ENCODE data around the gene PKIB. TPM values are rescaled to one million over a fixed set of nuclear protein-coding genes. Genes with fewer than 3 reads are reported as not detected.

Gene PKIB
- total RNA-seq, 2 donors from 2014 or later: 46.0 to 56.1 TPM

DNA sequence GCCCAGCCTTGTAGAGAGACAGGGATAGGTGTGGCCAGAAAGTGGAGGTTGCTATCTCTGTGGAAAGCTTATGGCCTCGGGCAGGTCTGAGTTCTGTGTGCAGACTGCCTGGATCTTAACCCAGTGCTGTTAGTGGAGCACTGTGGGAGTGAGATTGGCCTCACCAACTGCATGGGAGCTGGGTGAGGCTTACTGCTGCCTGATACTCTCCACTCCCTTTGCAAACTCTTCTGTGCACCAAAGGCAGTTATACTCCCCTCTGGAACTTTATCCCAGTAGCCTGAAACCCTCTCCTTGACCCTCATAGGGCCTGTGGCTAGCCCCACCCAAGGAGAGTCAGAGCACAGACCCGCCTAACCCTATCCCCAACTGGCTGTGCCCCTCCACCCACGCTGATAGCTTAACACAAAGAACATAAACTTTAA, 41.4 kb upstream of the PKIB start:
- Histone ChIP-seq H3K4me1 (ENCODE audit: control insufficient read depth, insufficient read depth, low read length) (peaks cover 6% of the 10 kb centered on the region), H3K27me3 (ENCODE audit: control insufficient read depth, insufficient read depth, low read length, poor library complexity, severe bottlenecking) (no peaks in the 10 kb centered on the region), H3K9me3 (ENCODE audit: control insufficient read depth, low read length) (peaks cover 22% of the 10 kb centered on the region), H3K4me3 (ENCODE audit: low read length) (no peak overlapping the region), H3K27ac (ENCODE audit: low read depth, low read length) (no peak overlapping the region), H3K9ac (ENCODE audit: extremely low read depth, low read length, poor library complexity, severe bottlenecking) (no peak overlapping the region), H3K36me3 (ENCODE audit: control insufficient read depth, insufficient read depth, low read length) (no peaks in the 10 kb centered on the region)
- TF ChIP-seq, protein P1, sequence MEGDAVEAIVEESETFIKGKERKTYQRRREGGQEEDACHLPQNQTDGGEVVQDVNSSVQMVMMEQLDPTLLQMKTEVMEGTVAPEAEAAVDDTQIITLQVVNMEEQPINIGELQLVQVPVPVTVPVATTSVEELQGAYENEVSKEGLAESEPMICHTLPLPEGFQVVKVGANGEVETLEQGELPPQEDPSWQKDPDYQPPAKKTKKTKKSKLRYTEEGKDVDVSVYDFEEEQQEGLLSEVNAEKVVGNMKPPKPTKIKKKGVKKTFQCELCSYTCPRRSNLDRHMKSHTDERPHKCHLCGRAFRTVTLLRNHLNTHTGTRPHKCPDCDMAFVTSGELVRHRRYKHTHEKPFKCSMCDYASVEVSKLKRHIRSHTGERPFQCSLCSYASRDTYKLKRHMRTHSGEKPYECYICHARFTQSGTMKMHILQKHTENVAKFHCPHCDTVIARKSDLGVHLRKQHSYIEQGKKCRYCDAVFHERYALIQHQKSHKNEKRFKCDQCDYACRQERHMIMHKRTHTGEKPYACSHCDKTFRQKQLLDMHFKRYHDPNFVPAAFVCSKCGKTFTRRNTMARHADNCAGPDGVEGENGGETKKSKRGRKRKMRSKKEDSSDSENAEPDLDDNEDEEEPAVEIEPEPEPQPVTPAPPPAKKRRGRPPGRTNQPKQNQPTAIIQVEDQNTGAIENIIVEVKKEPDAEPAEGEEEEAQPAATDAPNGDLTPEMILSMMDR (conservative IDR thresholded peaks at IDR 0.05): no peak
- no peak overlapping the region for H3K4me3 Mint-ChIP-seq
- 96% methylated on average over 3 of the region's 3 CpGs; no CpG with 5 or more reads in 1 of the 2 experiments for WGBS, 2 experiments (ENCODE audit: insufficient coverage in 1 of 2, insufficient read length in 1 of 2)
- H3K27me3 Mint-ChIP-seq (ENCODE audit: insufficient read depth): no peaks in the 10 kb centered on the region
- DNase-seq: no peak
- peaks cover 38% of the 10 kb centered on the region for H3K36me3 Mint-ChIP-seq (ENCODE audit: low read depth)
- H3K9me3 Mint-ChIP-seq: peaks cover 39% of the 10 kb centered on the region
- no peak overlapping the region for H3K27ac Mint-ChIP-seq
- peaks cover under 1% of the 10 kb centered on the region for H3K4me1 Mint-ChIP-seq

DNA sequence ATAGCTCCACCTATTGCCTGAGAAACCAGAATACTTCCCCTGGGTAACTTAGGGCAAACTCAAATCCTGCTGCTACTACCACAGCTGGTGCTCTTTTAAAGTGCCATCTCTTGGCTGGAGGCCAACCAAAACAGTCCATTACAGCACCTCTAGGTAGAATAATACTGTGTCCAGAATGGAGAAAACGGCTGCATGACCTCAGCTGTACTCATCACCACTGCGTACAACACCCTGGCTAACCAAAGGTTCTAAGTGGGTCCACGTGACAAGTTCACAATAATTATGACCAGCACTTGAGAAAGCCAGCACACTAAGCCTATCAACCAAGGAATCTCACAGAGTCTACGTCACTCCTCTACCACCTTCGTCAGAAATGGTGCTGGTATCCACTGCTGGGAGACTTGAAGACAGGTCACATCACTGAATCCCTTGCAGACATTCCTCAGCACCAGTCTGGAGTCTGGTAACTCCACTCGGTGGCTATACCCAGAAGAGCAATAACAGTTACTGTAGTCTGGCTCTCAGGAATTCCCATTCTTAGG, 40.9 kb upstream of the PKIB start:
- H3K36me3 ChIP-seq (ENCODE audit: control insufficient read depth, insufficient read depth, low read length): no peaks in the 10 kb centered on the region
- TF ChIP-seq, protein P1 (conservative IDR thresholded peaks at IDR 0.05): no peak
- H3K9me3 Mint-ChIP-seq: peaks cover 44% of the 10 kb centered on the region
- H3K4me3 Mint-ChIP-seq: no peak overlapping the region
- no peak overlapping the region for H3K27ac Mint-ChIP-seq
- peaks cover 27% of the 10 kb centered on the region for H3K9me3 ChIP-seq (ENCODE audit: control insufficient read depth, low read length)
- no peak overlapping the region for H3K4me3 ChIP-seq (ENCODE audit: low read length)
- no peak overlapping the region for H3K9ac ChIP-seq (ENCODE audit: extremely low read depth, low read length, poor library complexity, severe bottlenecking)
- H3K4me1 Mint-ChIP-seq: no peaks in the 10 kb centered on the region
- DNase-seq: no peak
- WGBS, 2 experiments (ENCODE audit: insufficient coverage in 1 of 2, insufficient read length in 1 of 2): 92 to 94% methylated on average over 4 to 6 of the region's 6 CpGs
- H3K4me1 ChIP-seq (ENCODE audit: control insufficient read depth, insufficient read depth, low read length): peaks cover 6% of the 10 kb centered on the region
- no peaks in the 10 kb centered on the region for H3K27me3 Mint-ChIP-seq (ENCODE audit: insufficient read depth)
- no peak overlapping the region for H3K27ac ChIP-seq (ENCODE audit: low read depth, low read length)
- peaks cover 39% of the 10 kb centered on the region for H3K36me3 Mint-ChIP-seq (ENCODE audit: low read depth)
- no peaks in the 10 kb centered on the region for H3K27me3 ChIP-seq (ENCODE audit: control insufficient read depth, insufficient read depth, low read length, poor library complexity, severe bottlenecking)

DNA sequence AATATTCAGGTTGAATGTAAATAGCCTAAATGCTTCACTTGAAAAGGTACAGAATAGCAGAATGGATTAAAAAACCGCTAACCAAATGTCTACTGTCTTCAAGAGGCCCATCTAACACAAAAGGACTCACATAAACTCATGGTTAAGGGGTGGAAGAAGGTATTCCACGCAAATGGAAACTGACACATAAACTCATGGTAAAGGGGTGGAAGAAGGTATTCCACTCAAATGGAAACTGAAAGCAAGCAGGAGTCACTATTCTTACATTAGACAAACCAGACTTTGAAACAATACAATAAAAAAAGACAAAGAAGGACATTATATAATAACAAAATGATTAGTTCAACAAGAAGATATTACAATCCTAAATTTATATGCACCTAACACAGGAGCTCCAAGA, 38.3 kb upstream of the PKIB start:
- Mint-ChIP-seq H3K36me3 (ENCODE audit: low read depth) (peaks cover 54% of the 10 kb centered on the region), H3K9me3 (peaks cover 66% of the 10 kb centered on the region), H3K27me3 (ENCODE audit: insufficient read depth) (no peaks in the 10 kb centered on the region), H3K4me3 (no peak overlapping the region), H3K4me1 (no peaks in the 10 kb centered on the region), H3K27ac (no peak overlapping the region)
- WGBS, 2 experiments (ENCODE audit: insufficient coverage in 1 of 2, insufficient read length in 1 of 2): 100% methylated on average over 2 of the region's 2 CpGs; no CpG with 5 or more reads in 1 of the 2 experiments
- Histone ChIP-seq H3K9ac (ENCODE audit: extremely low read depth, low read length, poor library complexity, severe bottlenecking) (no peak overlapping the region), H3K36me3 (ENCODE audit: control insufficient read depth, insufficient read depth, low read length) (no peaks in the 10 kb centered on the region), H3K27me3 (ENCODE audit: control insufficient read depth, insufficient read depth, low read length, poor library complexity, severe bottlenecking) (no peaks in the 10 kb centered on the region), H3K4me1 (ENCODE audit: control insufficient read depth, insufficient read depth, low read length) (peaks cover 6% of the 10 kb centered on the region), H3K4me3 (ENCODE audit: low read length) (peak overlapping the region; percentile 14), H3K27ac (ENCODE audit: low read depth, low read length) (no peak overlapping the region), H3K9me3 (ENCODE audit: control insufficient read depth, low read length) (peaks cover 41% of the 10 kb centered on the region)
- DNase-seq: no peak
- TF ChIP-seq, protein P1 (conservative IDR thresholded peaks at IDR 0.05): no peak
